SK-N-SH (cell line): Measurements from ENCODE around the gene KCNIP4. TPM values are rescaled to one million over a fixed set of nuclear protein-coding genes. Genes with fewer than 3 reads are reported as not detected.
A peak's percentile ranks its signal among the peaks of the same experiment; 100 is the strongest.

Source experiments
- CTCF ChIA-PET: fragments of 300-600, 350-600 bp; formaldehyde crosslinking; extraction: SDS; loops from one replicate; lab custom pipeline; 2021; lab: Yijun Ruan, JAX
- POLR2A ChIA-PET: fragments of 350-600 bp; sonication (Branson Sonifier 250); formaldehyde crosslinking; extraction: SDS; loops from one replicate; lab custom pipeline; 2020; ENCODE audit warnings: antibody characterized with exemption, inconsistent platforms; lab: Yijun Ruan, JAX
- DNase-seq: peaks from one replicate; pipeline ENCODE4 v3.0.0; 2012
- H2AFZ ChIP-seq: fragments of 200-600 bp; sonication (generic); 2 replicates; pipeline ENCODE4 v1.8.1; 2016; ENCODE audit warnings: antibody characterized with exemption, mild to moderate bottlenecking, low read depth
- H3F3A ChIP-seq: fragments of 200-600 bp; sonication (generic); replicated peaks from 2 replicates; pipeline ENCODE3; 2016; ENCODE audit warnings: antibody characterized with exemption, mild to moderate bottlenecking; ENCODE audit not compliant: insufficient read depth
- H3K27ac ChIP-seq, 2 experiments: fragments of 200-500 bp in 1 of 2; fragments of 200-600 bp in 1 of 2; sonication (Bioruptor generic) in 1 of 2; sonication (generic), shearing (Covaris generic) in 1 of 2; 2 replicates each; pipeline versions ENCODE4 v1.5.1 to v1.6.1; 2014 to 2016; ENCODE audit warnings: low read depth in 2 of 2, inconsistent platforms in 1 of 2, low read length in 1 of 2, mild to moderate bottlenecking in 1 of 2, mixed read lengths in 1 of 2
- H3K27me3 ChIP-seq: fragments of 200-600 bp; sonication (generic), shearing (Covaris generic); 2 replicates; pipeline ENCODE4 v1.6.1; 2016; ENCODE audit warnings: mixed run types; ENCODE audit not compliant: insufficient read depth
- H3K36me3 ChIP-seq, 2 experiments: fragments of 200-500 bp in 1 of 2; fragments of 200-600 bp in 1 of 2; sonication (Bioruptor generic) in 1 of 2; sonication (generic) in 1 of 2; replicated peaks in 1 of 2; 2 replicates each; pipeline versions ENCODE3 to v1.5.1; 2014 to 2016; ENCODE audit warnings: low read length in 1 of 2, mild to moderate bottlenecking in 1 of 2; ENCODE audit not compliant: insufficient read depth in 2 of 2, control insufficient read depth in 1 of 2
- H3K4me1 ChIP-seq, 2 experiments: fragments of 200-500 bp in 1 of 2; fragments of 200-600 bp in 1 of 2; sonication (Bioruptor generic) in 1 of 2; sonication (generic), shearing (Covaris generic) in 1 of 2; 2 replicates each; pipeline versions ENCODE4 v1.5.1 to v1.6.1; 2014 to 2016; ENCODE audit warnings: low read depth in 1 of 2, low read length in 1 of 2, mixed run types in 1 of 2; ENCODE audit not compliant: insufficient read depth in 2 of 2, control insufficient read depth in 1 of 2
- H3K4me2 ChIP-seq: fragments of 200-600 bp; sonication (generic), shearing (Covaris generic); 2 replicates; pipeline ENCODE4 v1.6.1; 2017; ENCODE audit warnings: mixed run types
- H3K4me3 ChIP-seq, 2 experiments: fragments of 200-500 bp in 1 of 2; fragments of 200-600 bp in 1 of 2; sonication (Bioruptor generic) in 1 of 2; sonication (generic), shearing (Covaris generic) in 1 of 2; 2 replicates each; pipeline versions ENCODE4 v1.5.1 to v1.8.1; 2014 to 2016; ENCODE audit warnings: low read depth in 2 of 2, inconsistent platforms in 1 of 2, low read length in 1 of 2, mild to moderate bottlenecking in 1 of 2, mixed read lengths in 1 of 2, moderate library complexity in 1 of 2
- H3K79me2 ChIP-seq: fragments of 200-600 bp; sonication (generic); 2 replicates; pipeline ENCODE4 v1.8.1; 2017; ENCODE audit warnings: mild to moderate bottlenecking; ENCODE audit not compliant: insufficient read depth
- H3K9ac ChIP-seq: fragments of 200-600 bp; sonication (generic); 2 replicates; pipeline ENCODE4 v1.6.1; 2017; ENCODE audit warnings: mixed run types
- H3K9me2 ChIP-seq: fragments of 200-600 bp; sonication (generic); 2 replicates; pipeline ENCODE4 v1.6.1; 2017; ENCODE audit warnings: mixed run types
- H3K9me3 ChIP-seq: fragments of 200-600 bp; sonication (generic); 2 replicates; pipeline ENCODE4 v1.6.1; 2017; ENCODE audit warnings: mixed run types, mild to moderate bottlenecking, moderate library complexity
- H4K20me1 ChIP-seq: fragments of 200-600 bp; sonication (generic); 2 replicates; pipeline ENCODE4 v1.6.1; 2017; ENCODE audit warnings: mild to moderate bottlenecking, mixed run types; ENCODE audit not compliant: insufficient read depth
- CHD2 ChIP-seq: fragments of 150-350 bp; IDR thresholded peaks from 2 replicates; pipeline ENCODE4 v1.6.1; 2018; ENCODE audit warnings: low read length; ENCODE audit not compliant: partially characterized antibody
- ELF1 ChIP-seq: IDR thresholded peaks from 2 replicates; pipeline ENCODE4 v1.4.0; 2012
- FOXJ3 ChIP-seq: sonication (generic); formaldehyde crosslinking; IDR thresholded peaks from 2 replicates; pipeline ENCODE4 v1.5.1; 2020; ENCODE audit warnings: mild to moderate bottlenecking, missing genetic modification reagents
- FOXM1 ChIP-seq: IDR thresholded peaks from 2 replicates; pipeline ENCODE4 v1.4.0; 2012; ENCODE audit warnings: low read depth, mild to moderate bottlenecking
- GABPA ChIP-seq: IDR thresholded peaks from 2 replicates; pipeline ENCODE4 v1.4.0; 2012; ENCODE audit warnings: low read depth, mild to moderate bottlenecking
- IRF3 ChIP-seq: fragments of 150-350 bp; IDR thresholded peaks from 2 replicates; pipeline ENCODE4 v1.6.1; 2016; ENCODE audit warnings: mild to moderate bottlenecking, low read depth, low read length
- MEF2A ChIP-seq: IDR thresholded peaks from 2 replicates; pipeline ENCODE4 v1.4.0; 2012; ENCODE audit warnings: low read depth, borderline replicate concordance
- PBX3 ChIP-seq: IDR thresholded peaks from 2 replicates; pipeline ENCODE4; 2012
- POLR2AphosphoS5 ChIP-seq: IDR thresholded peaks from 2 replicates; pipeline ENCODE4 v1.6.1; 2012; ENCODE audit warnings: low read depth, low read length
- RCOR1 ChIP-seq: fragments of 150-350 bp; IDR thresholded peaks from 2 replicates; pipeline ENCODE4 v1.6.1; 2017; ENCODE audit warnings: antibody characterized with exemption, low read length
- REST ChIP-seq: IDR thresholded peaks from 2 replicates; pipeline ENCODE4 v1.6.1; 2012; ENCODE audit warnings: mild to moderate bottlenecking, low read depth, low read length, moderate library complexity
- RXRA ChIP-seq: IDR thresholded peaks from 2 replicates; pipeline ENCODE4 v1.4.0; 2012; ENCODE audit warnings: low read depth, mild to moderate bottlenecking, borderline replicate concordance
- SMC3 ChIP-seq: IDR thresholded peaks from 2 replicates; pipeline ENCODE4 v1.6.1; 2012; ENCODE audit warnings: low read depth, low read length, improper control_type of control experiment
- USF1 ChIP-seq: IDR thresholded peaks from 2 replicates; pipeline ENCODE4 v1.4.0; 2012; ENCODE audit warnings: low read depth, borderline replicate concordance
- USF2 ChIP-seq: fragments of 150-350 bp; IDR thresholded peaks from 2 replicates; pipeline ENCODE4 v1.6.1; 2017; ENCODE audit warnings: antibody characterized with exemption, low read length, low read depth, borderline replicate concordance
- ZBTB33 ChIP-seq: IDR thresholded peaks from 2 replicates; pipeline ENCODE4 v1.4.0; 2012; ENCODE audit warnings: low read depth, borderline replicate concordance
- WGBS: methylation state at CpG from one replicate; pipeline ENCODE4 v1.1.6; 2017; ENCODE audit warnings: low lambda C conversion rate; 5-methylcytosine and 5-hydroxymethylcytosine counted together
- polyA plus RNA-seq, 3 experiments: library from polyadenylated mRNA; depleted of rRNA; stranded (reverse); fragments of >200 nt; gene quantifications; 2 replicates each; pipeline ENCODE4 v1.2.3, GENCODE V29; 2012

The KCNIP4 gene
- polyA plus RNA-seq, 1 of the 3 experiments (the other 2 are of a cell fraction), result 0.18 TPM

GRCh38 chr4:21752616-21753015 lies 196.0 kb downstream of the KCNIP4 start:
- Histone ChIP-seq H3K27me3 (no peaks in the 10 kb centered on the region), H4K20me1 (no peaks in the 10 kb centered on the region), H3K9ac (no peak overlapping the region), H3F3A (no peaks in the 10 kb centered on the region), H3K4me3 (no peak overlapping the region), H3K79me2 (no peaks in the 10 kb centered on the region), H3K36me3 (no peaks in the 10 kb centered on the region), H3K9me2 (no peaks in the 10 kb centered on the region), H3K27ac (peak overlapping the region in 1 of 2 experiments; percentile 87; a peak in 2 of 4 replicates), H3K4me2 (0 out of 2 replicates have a peak overlapping the region, but pooled peaks have one; percentile 11), H3K4me1 (peaks cover 0 to 19% of the 10 kb centered on the region in 2 experiments; a peak in 2 of 4 replicates), H2AFZ (no peak overlapping the region), H3K9me3 (no peaks in the 10 kb centered on the region)
- DNase-seq, result no peak
- CTCF ChIA-PET, result interaction anchor here (1.4 to 4.0 kb wide), 4 partner anchors 13 to 979 kb away, joined by 4 to 16 read pairs (median 6); no protein-coding TSS in a partner anchor
- TF ChIP-seq RCOR1 (no peak), POLR2AphosphoS5 (no peak)
- POLR2A ChIA-PET, result interaction anchor here (1.2 kb wide), 1 partner anchor 19 kb away, joined by 4 read pairs; no protein-coding TSS in a partner anchor

- Histone ChIP-seq H3K9me3 (no peaks in the 10 kb centered on the region), H3K79me2 (no peaks in the 10 kb centered on the region), H3K36me3 (no peaks in the 10 kb centered on the region), H3K9me2 (no peaks in the 10 kb centered on the region), H3K27me3 (no peaks in the 10 kb centered on the region), H3K4me3 (no peak overlapping the region), H3K9ac (no peak overlapping the region), H4K20me1 (no peaks in the 10 kb centered on the region), H2AFZ (no peak overlapping the region), H3K4me1 (peaks cover 0 to 16% of the 10 kb centered on the region in 2 experiments; a peak in 2 of 4 replicates), H3F3A (no peaks in the 10 kb centered on the region), H3K4me2 (no peak overlapping the region), H3K27ac (no peak overlapping the region)
- POLR2A ChIA-PET, result no interaction called here
- DNase-seq, result no peak
- CTCF ChIA-PET, result interaction anchor here (2.3 kb wide), 1 partner anchor 10 kb away, joined by 7 read pairs; no protein-coding TSS in a partner anchor
- WGBS, result 47% methylated on average over 3 of the region's 3 CpGs
- no peak for TF ChIP-seq ELF1
- no peak for TF ChIP-seq RXRA
- TF ChIP-seq FOXJ3 (CRISPR knock-in tag), result no peak
- TF ChIP-seq PBX3, result no peak
- no peak for TF ChIP-seq FOXM1
- no peak for TF ChIP-seq SMC3
- TF ChIP-seq USF2, result no peak
- no peak for TF ChIP-seq GABPA
- TF ChIP-seq IRF3, result no peak
- no peak for TF ChIP-seq CHD2
- no peak for TF ChIP-seq USF1
- TF ChIP-seq REST, result no peak
- no peak for TF ChIP-seq MEF2A
- TF ChIP-seq ZBTB33, result no peak
Measured at GRCh38 chr4:21749924-21750323, 198.6 kb downstream of the KCNIP4 start.
